GM18868 (cell line): ENCODE results near the gene CES5A.
"Not testable (repeated sequence)": the region's sequence is repeated elsewhere in the genome, so short reads cannot be mapped to it uniquely, and the experiment has no call there.

Source experiments
- ATAC-seq: cut with Tn5 transposase; IDR thresholded peaks from one replicate; pipeline ENCODE4 v1.9.1; 2021; ENCODE audit warnings: mild to moderate bottlenecking, moderate library complexity; ENCODE audit not compliant: unreplicated experiment

CES5A gene, protein sequence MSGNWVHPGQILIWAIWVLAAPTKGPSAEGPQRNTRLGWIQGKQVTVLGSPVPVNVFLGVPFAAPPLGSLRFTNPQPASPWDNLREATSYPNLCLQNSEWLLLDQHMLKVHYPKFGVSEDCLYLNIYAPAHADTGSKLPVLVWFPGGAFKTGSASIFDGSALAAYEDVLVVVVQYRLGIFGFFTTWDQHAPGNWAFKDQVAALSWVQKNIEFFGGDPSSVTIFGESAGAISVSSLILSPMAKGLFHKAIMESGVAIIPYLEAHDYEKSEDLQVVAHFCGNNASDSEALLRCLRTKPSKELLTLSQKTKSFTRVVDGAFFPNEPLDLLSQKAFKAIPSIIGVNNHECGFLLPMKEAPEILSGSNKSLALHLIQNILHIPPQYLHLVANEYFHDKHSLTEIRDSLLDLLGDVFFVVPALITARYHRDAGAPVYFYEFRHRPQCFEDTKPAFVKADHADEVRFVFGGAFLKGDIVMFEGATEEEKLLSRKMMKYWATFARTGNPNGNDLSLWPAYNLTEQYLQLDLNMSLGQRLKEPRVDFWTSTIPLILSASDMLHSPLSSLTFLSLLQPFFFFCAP

GRCh38 chr16:55875273-55875672, at the start of gene CES5A:
CES5A (minus strand) TSS chr16:55875373; CDS start chr16:55875221, 152 bp downstream.
- no peak for ATAC-seq

GRCh38 chr16:55922662-55923061, 47.5 kb upstream of the CES5A start:
- ATAC-seq: no peak

DNA sequence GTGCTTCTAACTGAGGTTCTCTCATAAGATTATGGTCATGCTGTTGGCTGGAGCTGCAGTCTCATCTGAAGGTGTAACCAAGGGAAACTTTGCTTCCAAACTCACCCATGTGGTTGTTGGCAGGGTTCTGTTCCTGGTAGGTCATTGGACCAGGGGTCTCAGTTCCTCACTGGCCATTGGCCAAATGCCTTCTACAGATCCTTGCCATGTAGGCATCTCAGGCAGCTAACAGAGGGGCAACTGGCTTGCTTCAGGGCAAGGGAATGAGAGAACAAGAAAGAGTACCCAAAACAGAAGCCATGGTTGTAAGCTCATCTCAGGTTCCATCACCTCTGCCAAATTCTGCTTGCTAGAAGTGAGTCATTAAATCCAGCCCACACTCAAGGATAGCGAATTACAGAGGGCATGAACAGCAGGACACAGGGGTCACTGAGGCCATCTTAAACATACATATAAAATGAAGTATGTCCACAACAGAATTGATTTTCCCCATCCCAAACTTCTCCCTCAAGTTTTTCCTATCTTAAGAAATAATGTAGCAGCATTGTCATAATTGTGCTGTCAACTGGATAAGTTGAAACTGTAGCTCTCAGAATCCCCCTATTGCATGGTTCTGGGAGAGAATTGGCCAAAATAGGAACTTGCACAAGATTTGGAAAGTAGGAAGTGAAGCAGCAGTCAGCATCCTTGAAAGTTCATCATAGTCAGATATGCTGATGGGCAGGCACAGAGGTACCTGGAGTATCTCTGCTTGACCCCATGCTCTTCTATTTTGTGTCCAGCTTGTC, 42.4 kb upstream of the CES5A start:
- ATAC-seq: no peak

DNA sequence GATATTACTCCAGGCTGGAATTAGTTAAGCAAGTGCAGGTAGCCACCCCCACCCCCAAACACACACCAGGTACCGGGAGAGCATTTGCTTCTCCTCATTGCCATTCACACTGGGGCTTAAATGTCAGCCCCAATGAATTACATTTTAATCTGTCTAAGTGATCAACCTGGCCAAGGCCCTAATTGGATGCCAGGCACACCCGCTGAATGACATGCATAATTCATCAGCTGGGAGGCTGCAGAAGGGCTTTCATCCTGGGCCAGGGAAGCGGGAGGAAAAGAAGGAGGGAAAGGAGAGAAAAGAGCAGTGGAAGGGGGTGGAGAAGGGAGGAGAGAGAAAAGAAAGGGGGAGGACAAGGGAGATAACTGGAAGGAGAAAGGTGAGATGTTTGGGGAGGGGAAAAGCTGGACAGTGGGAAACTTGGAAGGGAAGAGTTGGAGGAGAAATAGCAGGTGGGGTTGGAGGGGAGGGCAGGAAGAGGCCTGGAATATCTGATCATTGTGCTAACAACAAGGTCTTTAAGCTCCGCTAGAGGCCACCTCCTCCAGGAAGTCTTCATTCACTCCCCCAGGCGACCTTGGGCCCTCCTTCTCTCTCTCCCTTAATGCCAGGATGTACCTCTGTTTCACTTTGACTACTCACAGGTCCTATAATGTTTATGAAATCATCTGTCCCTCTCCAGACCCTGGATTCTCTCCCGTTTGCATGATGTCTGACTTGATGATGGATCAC, 40.1 kb upstream of the CES5A start:
- no peak for ATAC-seq

GRCh38 chr16:55914383-55914782, 39.2 kb upstream of the CES5A start:
- no peak for ATAC-seq

DNA sequence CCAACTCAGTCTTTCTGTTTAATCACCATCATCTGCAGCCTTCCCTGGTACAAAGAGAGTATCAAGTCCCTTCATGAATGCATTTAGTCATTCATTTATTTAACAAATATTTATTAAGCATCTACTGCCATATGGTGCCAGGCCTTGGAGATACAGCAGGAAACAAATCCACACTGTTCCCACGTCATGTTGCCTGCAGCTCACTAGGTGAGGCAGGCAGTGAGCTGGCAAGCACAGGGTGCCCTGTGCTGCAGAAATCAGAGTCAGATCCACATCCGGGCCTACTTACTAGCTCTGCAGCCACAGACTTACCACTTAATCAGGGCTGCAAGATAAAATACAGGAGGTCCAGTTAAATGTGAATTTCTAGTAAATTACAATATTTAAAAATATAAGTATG, 38.5 kb upstream of the CES5A start:
- no peak for ATAC-seq

DNA sequence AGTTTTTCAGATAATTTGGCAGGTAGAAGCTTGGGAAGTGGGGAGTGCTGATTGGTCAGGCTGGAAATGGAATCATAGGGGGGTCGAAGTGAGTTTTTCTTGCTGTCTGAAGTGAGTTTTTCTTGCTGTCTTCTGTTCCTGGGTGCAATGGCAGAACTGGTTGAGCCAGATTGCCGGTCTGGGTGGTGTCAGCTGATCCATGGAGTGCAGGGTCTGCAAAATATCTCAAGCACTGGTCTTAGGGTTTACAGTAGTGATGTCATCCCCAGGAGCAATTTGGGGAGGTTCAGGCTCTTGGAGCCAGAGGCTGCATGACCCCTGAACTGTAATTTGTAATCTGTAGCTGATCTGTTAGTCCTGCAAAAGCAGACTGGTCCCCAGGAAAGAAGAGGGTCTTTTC, 37.9 kb upstream of the CES5A start:
- not testable (repeated sequence) for ATAC-seq

DNA sequence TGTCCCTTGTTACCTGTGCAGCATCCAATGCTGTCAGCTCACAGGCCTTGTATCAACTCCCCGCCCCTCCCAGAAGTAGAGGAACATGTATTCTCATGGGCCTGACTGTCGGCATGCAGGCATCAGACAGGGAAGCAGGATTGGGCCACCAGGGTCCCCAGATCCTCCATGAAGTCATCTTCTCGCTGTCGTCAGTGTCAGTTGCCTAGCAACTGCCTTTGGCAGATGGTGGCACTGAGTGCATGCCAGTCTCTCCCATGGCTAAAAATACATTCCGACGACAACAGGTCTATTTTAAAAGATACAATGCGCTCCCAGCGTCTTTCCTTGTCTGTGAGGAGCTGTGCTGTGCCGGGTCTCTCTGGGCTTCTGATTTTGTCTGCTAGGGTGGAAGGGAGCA, 36.8 kb upstream of the CES5A start:
- ATAC-seq: no peak

DNA sequence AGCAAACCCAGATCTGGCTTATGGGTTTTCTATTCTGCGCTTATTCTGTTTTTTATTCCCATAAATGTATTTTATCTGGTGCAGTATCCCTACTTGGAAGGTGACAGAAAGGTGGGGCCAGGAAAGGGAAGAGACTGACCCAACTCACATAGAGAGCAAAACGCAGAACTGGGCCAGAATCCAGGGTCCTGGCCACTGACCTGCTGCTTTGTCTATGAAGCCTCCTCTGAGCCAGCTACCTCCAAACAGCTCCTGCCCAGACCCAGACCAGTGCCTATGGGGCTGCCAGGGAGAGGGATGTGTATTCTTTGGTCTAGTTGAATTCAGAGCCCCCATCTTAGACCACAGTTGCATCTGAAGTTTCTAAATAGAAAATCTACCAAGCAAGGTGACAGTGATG, 36.4 kb upstream of the CES5A start:
- ATAC-seq: no peak

DNA sequence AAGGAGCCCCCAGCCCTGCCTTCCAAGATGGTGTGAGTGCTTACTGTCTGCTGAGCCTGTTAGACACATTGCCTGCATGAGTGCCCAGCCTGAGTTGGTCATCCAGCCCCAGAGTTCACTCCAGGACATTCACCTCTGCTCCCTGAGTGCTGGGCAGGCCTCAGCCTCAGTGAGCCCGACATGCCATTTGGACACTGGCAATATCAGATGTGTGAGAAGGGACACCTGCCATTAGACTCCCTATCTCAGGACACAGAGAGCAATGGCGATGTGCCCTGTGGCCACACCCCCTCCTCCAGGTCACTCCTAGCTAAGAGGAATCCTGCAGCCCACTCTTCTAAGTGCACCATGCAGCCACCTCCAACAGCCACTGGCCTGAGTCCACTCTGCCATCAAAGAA, 34.7 kb upstream of the CES5A start:
- no peak for ATAC-seq

GRCh38 chr16:55908641-55909040, 33.5 kb upstream of the CES5A start:
- no peak for ATAC-seq

GRCh38 chr16:55907661-55908060, 32.5 kb upstream of the CES5A start:
- ATAC-seq: no peak

- no peak for ATAC-seq
These were observed 30.9 kb upstream of the CES5A start for GRCh38 chr16:55906123-55906522.

GRCh38 chr16:55905651-55906050, 30.5 kb upstream of the CES5A start:
- no peak for ATAC-seq

DNA sequence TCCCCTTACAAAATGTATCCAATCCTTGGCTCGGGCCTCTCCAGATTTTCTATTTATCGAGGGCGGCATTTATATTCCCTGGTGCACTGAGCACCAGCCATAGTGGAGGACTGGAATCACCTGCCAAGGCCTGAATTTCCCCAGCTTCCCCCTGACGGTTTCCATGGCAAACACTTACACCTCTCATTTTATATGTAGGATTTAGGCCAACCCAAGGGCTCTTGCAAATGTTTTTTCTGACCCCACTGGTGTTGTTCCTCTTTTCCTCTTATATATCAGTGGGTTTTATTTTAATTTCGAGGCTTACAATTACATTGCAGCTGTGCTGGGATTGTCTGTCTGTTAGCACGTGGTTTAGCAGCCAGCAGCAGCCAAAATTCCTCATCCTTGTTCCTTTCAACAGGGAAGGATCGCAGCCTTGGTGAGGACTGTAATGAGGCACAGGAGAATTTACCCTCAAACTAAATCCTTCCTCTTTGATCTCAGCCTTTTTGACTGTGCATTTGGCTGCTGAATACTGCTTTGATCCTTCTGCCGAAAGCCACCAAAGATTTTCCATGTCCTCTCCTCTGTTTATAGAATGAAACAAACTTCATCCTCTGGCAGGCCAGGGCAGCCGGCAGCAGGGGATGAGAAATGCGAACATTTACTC, 26.5 kb upstream of the CES5A start:
- ATAC-seq: no peak

DNA sequence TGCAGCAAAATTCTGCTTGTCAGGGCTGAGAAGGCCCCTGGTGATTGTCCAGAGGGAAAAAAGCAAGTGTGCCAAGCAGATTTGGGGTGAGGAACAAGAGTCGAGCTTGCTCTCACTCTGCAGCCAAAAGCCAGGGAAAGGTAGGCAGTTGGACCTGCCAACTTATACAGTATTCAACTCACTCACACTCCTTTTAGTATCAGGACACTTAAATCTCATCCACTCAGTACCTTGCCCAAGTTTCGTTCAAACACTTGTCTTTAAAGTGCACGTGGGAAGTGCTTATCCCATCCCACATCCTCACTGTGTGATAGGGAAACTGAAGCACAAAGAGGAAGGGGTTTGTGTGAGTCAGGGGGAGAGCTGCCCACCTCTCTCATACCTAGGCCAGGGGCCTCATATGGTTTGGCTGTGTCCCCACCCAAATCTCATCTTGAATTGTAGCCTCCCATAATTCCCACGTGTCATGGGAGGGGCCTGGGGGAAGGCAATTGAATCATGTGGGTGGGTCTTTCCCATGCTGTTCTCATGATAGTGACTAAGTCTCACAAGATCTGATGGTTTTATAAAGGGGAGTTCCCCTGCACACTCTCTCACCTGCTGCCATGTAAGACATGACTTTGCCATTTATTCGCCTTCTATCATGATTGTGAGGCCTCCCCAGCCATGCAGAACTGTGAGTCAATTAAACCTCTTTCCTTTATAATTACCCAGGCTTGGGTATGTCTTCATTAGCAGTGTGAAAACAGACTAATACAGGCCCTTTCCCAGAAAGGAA, 25.6 kb upstream of the CES5A start:
- no peak for ATAC-seq

GRCh38 chr16:55899857-55900256, 24.7 kb upstream of the CES5A start:
- ATAC-seq: no peak

GRCh38 chr16:55898592-55898991, 23.4 kb upstream of the CES5A start:
- no peak for ATAC-seq

- ATAC-seq: no peak
These were observed 17.6 kb upstream of the CES5A start for GRCh38 chr16:55892821-55893220.

GRCh38 chr16:55889518-55889917, 14.3 kb upstream of the CES5A start:
- ATAC-seq: no peak
